IMR-90 (cell line): ENCODE measurements around the gene TRMO. TPM values are rescaled to one million over a fixed set of nuclear protein-coding genes. Genes with fewer than 3 reads are reported as not detected.

ENCODE experiments used
- ATAC-seq: fragments of 200-7000 bp; cut with Tn5 transposase; 2 replicates; pipeline ENCODE4 v1.9.1; 2020; ENCODE audit warnings: low read depth, mild to moderate bottlenecking, moderate library complexity
- Bru-seq: library from RNA; stranded (reverse); fragments of 400-500 nt; gene quantifications from one replicate; lab custom pipeline; 2021; lab: Mats Ljungman, UMichigan
- BruChase-seq, 2 experiments: library from RNA; stranded (reverse); fragments of 400-500 nt; gene quantifications; one replicate each; lab custom pipeline; 2021; lab: Mats Ljungman, UMichigan
- BruUV-seq: library from RNA; stranded (reverse); fragments of 400-500 nt; replicated peaks from 2 replicates; lab custom pipeline; 2021; lab: Mats Ljungman, UMichigan
- CTCF ChIA-PET: fragments of 300-600 bp; formaldehyde crosslinking; extraction: SDS; loops from one replicate; lab custom pipeline; 2021; ENCODE audit warnings: antibody characterized with exemption; lab: Yijun Ruan, JAX
- POLR2A ChIA-PET: fragments of 300-600 bp; sonication (Branson Sonifier 250); formaldehyde crosslinking; loops from one replicate; lab custom pipeline; 2022; ENCODE audit warnings: antibody characterized with exemption; ENCODE audit not compliant: unreplicated experiment; lab: Charles Lee
- DNase-seq: peaks from one replicate; pipeline ENCODE4 v3.0.0; 2013
- H2AFZ ChIP-seq: replicated peaks from 2 replicates; pipeline ENCODE3; 2013; ENCODE audit warnings: low read length, mild to moderate bottlenecking; ENCODE audit not compliant: poor library complexity
- H2AK5ac ChIP-seq: 2 replicates; pipeline ENCODE4 v1.6.1; 2013; ENCODE audit warnings: low read depth, low read length, inconsistent platforms
- H2AK9ac ChIP-seq: replicated peaks from 2 replicates; pipeline ENCODE3; 2013; ENCODE audit warnings: mild to moderate bottlenecking, low read depth, low read length, moderate library complexity; ENCODE audit not compliant: poor library complexity
- H2BK120ac ChIP-seq: 2 replicates; pipeline ENCODE4 v1.6.1; 2013; ENCODE audit warnings: low read depth, low read length, inconsistent platforms
- H2BK15ac ChIP-seq: 3 replicates; pipeline ENCODE4 v1.6.1; 2013; ENCODE audit warnings: low read depth, low read length, inconsistent platforms
- H2BK20ac ChIP-seq: 2 replicates; pipeline ENCODE4 v1.6.1; 2013; ENCODE audit warnings: low read depth, mild to moderate bottlenecking, inconsistent platforms, low read length, moderate library complexity
- H2BK5ac ChIP-seq: 2 replicates; pipeline ENCODE4 v1.6.1; 2013; ENCODE audit warnings: mild to moderate bottlenecking, low read depth, low read length, inconsistent platforms; ENCODE audit not compliant: poor library complexity, severe bottlenecking
- H3K14ac ChIP-seq: replicated peaks from 2 replicates; pipeline ENCODE4 v1.6.1; 2013; ENCODE audit warnings: low read depth, low read length, inconsistent platforms
- H3K18ac ChIP-seq: 2 replicates; pipeline ENCODE4 v1.6.1; 2013; ENCODE audit warnings: low read depth, low read length, control low read depth
- H3K23ac ChIP-seq: 2 replicates; pipeline ENCODE4 v1.6.1; 2013; ENCODE audit warnings: low read depth, low read length, inconsistent platforms
- H3K27ac ChIP-seq: 2 replicates; pipeline ENCODE4 v1.5.1; 2013; ENCODE audit warnings: mild to moderate bottlenecking, control low read depth, low read length; ENCODE audit not compliant: insufficient read depth
- H3K27me3 ChIP-seq: 2 replicates; pipeline ENCODE4 v1.6.1; 2013; ENCODE audit warnings: low read length; ENCODE audit not compliant: control insufficient read depth, insufficient read depth
- H3K36me3 ChIP-seq: 2 replicates; pipeline ENCODE4 v1.6.1; 2013; ENCODE audit warnings: low read length, mixed read lengths; ENCODE audit not compliant: control insufficient read depth, insufficient read depth
- H3K4ac ChIP-seq: 2 replicates; pipeline ENCODE4 v1.6.1; 2013; ENCODE audit warnings: low read depth, low read length, inconsistent platforms
- H3K4me1 ChIP-seq: 2 replicates; pipeline ENCODE4 v1.6.1; 2013; ENCODE audit warnings: low read length, mixed read lengths; ENCODE audit not compliant: control insufficient read depth, insufficient read depth
- H3K4me2 ChIP-seq: 2 replicates; pipeline ENCODE4 v1.6.1; 2013; ENCODE audit warnings: low read depth, mild to moderate bottlenecking, control low read depth, low read length, moderate library complexity
- H3K4me3 ChIP-seq: 2 replicates; pipeline ENCODE4 v1.5.1; 2013; ENCODE audit warnings: low read depth, mild to moderate bottlenecking, control low read depth, low read length, moderate library complexity; ENCODE audit not compliant: insufficient read depth
- H3K56ac ChIP-seq: 2 replicates; pipeline ENCODE4 v1.6.1; 2013; ENCODE audit warnings: low read length, inconsistent platforms; ENCODE audit not compliant: insufficient read depth; ENCODE audit errors: extremely low read depth
- H3K79me1 ChIP-seq, 2 experiments: 2 replicates each; pipeline ENCODE4 v1.6.1; 2013; ENCODE audit warnings: low read length in 2 of 2, inconsistent platforms in 1 of 2, low read depth in 1 of 2
- H3K9ac ChIP-seq: 2 replicates; pipeline ENCODE4 v1.6.1; 2013; ENCODE audit warnings: low read depth, low read length, control low read depth
- H3K9me1 ChIP-seq: 2 replicates; pipeline ENCODE4 v1.6.1; 2013; ENCODE audit warnings: low read length, inconsistent platforms; ENCODE audit not compliant: insufficient read depth
- H3K9me3 ChIP-seq: 2 replicates; pipeline ENCODE4 v1.6.1; 2013; ENCODE audit warnings: low read length; ENCODE audit not compliant: control insufficient read depth, insufficient read depth
- H4K20me1 ChIP-seq: 2 replicates; pipeline ENCODE4 v1.6.1; 2013; ENCODE audit warnings: low read length, inconsistent platforms; ENCODE audit not compliant: insufficient read depth
- H4K5ac ChIP-seq: 2 replicates; pipeline ENCODE4 v1.6.1; 2013; ENCODE audit warnings: mild to moderate bottlenecking, low read depth, low read length, control low read depth
- H4K8ac ChIP-seq, 2 experiments: 2 replicates each; pipeline ENCODE4 v1.6.1; 2013; ENCODE audit warnings: low read depth in 2 of 2, low read length in 2 of 2, control low read depth in 1 of 2, inconsistent platforms in 1 of 2
- H4K91ac ChIP-seq: 2 replicates; pipeline ENCODE4 v1.6.1; 2013; ENCODE audit warnings: low read depth, low read length, inconsistent platforms; ENCODE audit not compliant: insufficient read depth
- BHLHE40 ChIP-seq: fragments of 150-350 bp; IDR thresholded peaks from 2 replicates; pipeline ENCODE4 v1.6.1; 2016; ENCODE audit warnings: mild to moderate bottlenecking, low read depth, low read length
- CHD1 ChIP-seq: IDR thresholded peaks from 2 replicates; pipeline ENCODE4 v1.6.1; 2012; ENCODE audit warnings: low read depth, low read length, improper control_type of control experiment
- CTCF ChIP-seq: conservative IDR thresholded peaks from 2 replicates; pipeline ENCODE4 v1.5.1; 2012; ENCODE audit warnings: mild to moderate bottlenecking, low read depth, low read length, improper control_type of control experiment
- ELK1 ChIP-seq: fragments of 150-350 bp; IDR thresholded peaks from 2 replicates; pipeline ENCODE4 v1.6.1; 2016; ENCODE audit warnings: low read depth, mild to moderate bottlenecking, low read length, moderate library complexity, borderline replicate concordance
- FOS ChIP-seq: fragments of 150-350 bp; IDR thresholded peaks from 2 replicates; pipeline ENCODE4 v1.6.1; 2016; ENCODE audit warnings: low read depth, low read length
- MAFK ChIP-seq: IDR thresholded peaks from 2 replicates; pipeline ENCODE4 v1.6.1; 2012; ENCODE audit warnings: low read depth, low read length, improper control_type of control experiment
- MAZ ChIP-seq: IDR thresholded peaks from 2 replicates; pipeline ENCODE4 v1.6.1; 2012; ENCODE audit warnings: low read depth, mild to moderate bottlenecking, low read length, improper control_type of control experiment, moderate library complexity, borderline replicate concordance
- SMC3 ChIP-seq: fragments of 150-350 bp; IDR thresholded peaks from 2 replicates; pipeline ENCODE4 v1.6.1; 2016; ENCODE audit warnings: low read depth, mild to moderate bottlenecking, antibody characterized with exemption, low read length, moderate library complexity
- USF2 ChIP-seq: fragments of 150-350 bp; IDR thresholded peaks from 2 replicates; pipeline ENCODE4 v1.6.1; 2017; ENCODE audit warnings: mild to moderate bottlenecking, antibody characterized with exemption, low read length, low read depth
- WGBS, 2 experiments: methylation state at CpG; one replicate each; pipeline versions ENCODE4 v1.1.5 to v1.1.7; 2013; ENCODE audit warnings: missing lambda C conversion rate in 2 of 2; ENCODE audit not compliant: insufficient read length in 1 of 2; ENCODE audit errors: extremely low coverage in 2 of 2; 5-methylcytosine and 5-hydroxymethylcytosine counted together
- dilution Hi-C: fragments of 300-500 bp; cut with HindIII; formaldehyde crosslinking; loops from one replicate; pipeline ENCODE4 v1.14.3; 2018; ENCODE audit warnings: low sequenced_read_pairs; ENCODE audit not compliant: unreplicated experiment
- in situ Hi-C: fragments of 300-500 bp; cut with MboI; formaldehyde crosslinking; loops from 3 replicates; pipeline ENCODE4 v1.14.3; 2019; ENCODE audit warnings: low sequenced_read_pairs, inconsistent platforms, mixed read lengths
- intact Hi-C: fragments of 100-400 bp; cut with micrococcal nuclease; formaldehyde crosslinking; loops from 2 replicates; pipeline ENCODE4 v1.10.0; 2022
- long read RNA-seq: library from polyadenylated mRNA; unstranded; transcript quantifications from one replicate; pipeline ENCODE4 v2.0.0, GENCODE V29; 2021; ENCODE audit not compliant: unreplicated experiment
- polyA plus RNA-seq, 3 experiments: library from polyadenylated mRNA; depleted of rRNA; stranded (reverse); fragments of >200 nt; gene quantifications; 2 replicates each; pipeline ENCODE4 v1.2.3, GENCODE V29; 2012; ENCODE audit warnings: low replicate concordance in 1 of 3
- total RNA-seq: library from RNA; depleted of rRNA; stranded (reverse); fragments of >200 nt; gene quantifications from 2 replicates; pipeline ENCODE4 v1.2.3, GENCODE V29; 2012; rRNA removed

TRMO gene
- total RNA-seq (17.5 and 19.9 TPM in 2 replicates), polyA plus RNA-seq (2012; rRNA removed) (7.6 and 10.2 TPM in 2 replicates), Bru-seq, nascent RNA (percentile 73 among the genes with signal in this experiment), BruChase-seq, experiment 1, labeled RNA remaining after a 6-hour chase (percentile 55 among the genes with signal in this experiment), BruChase-seq, experiment 2, labeled RNA remaining after a 2-hour chase (percentile 53 among the genes with signal in this experiment)
- polyA plus RNA-seq (2012; cell fraction: cytosol; rRNA removed) = 3.2 and 5.4 TPM in 2 replicates
- 4.2 and 23.8 TPM in 2 replicates for polyA plus RNA-seq (2012; cell fraction: nucleus; rRNA removed; ENCODE audit: low replicate concordance)
- long read RNA-seq, partial matches to known transcripts = 1 of 11 reads
- long read RNA-seq, other reads (novel, unspliced or antisense) = 6 of 11 reads

GRCh38 chr9:97921959-97922724 is at the start of gene TRMO:
TRMO (minus strand) TSS chr9:97922500; CDS start chr9:97922493, 7 bp downstream.
- WGBS, 2 experiments = 2% methylated on average over 9 of the region's 54 CpGs; no CpG with 5 or more reads in 1 of the 2 experiments
- peak within 1 kb of the TSS; percentile 91 for H3K9ac ChIP-seq
- H4K91ac ChIP-seq = peak within 1 kb of the TSS; percentile 92
- H3K14ac ChIP-seq = peak within 1 kb of the TSS; percentile 95
- dilution Hi-C loops (no loop called here), in situ Hi-C loops (loop anchor here (5.0 kb wide), 1 partner anchor 340 kb away; no protein-coding TSS in a partner anchor), intact Hi-C loops (loop anchor here (2.0 to 5.0 kb wide), 5 partner anchors 197 to 785 kb away; partner anchors contain the start of genes CORO2A, TBC1D2 and TRIM14)
- peak within 1 kb of the TSS; percentile 96 for H3K27ac ChIP-seq
- H3K27me3 ChIP-seq = peaks cover 4% of the 10 kb centered on the region; the same call in 1 of the 2 replicates
- no peaks in the 10 kb centered on the region for H3K36me3 ChIP-seq
- peak within 1 kb of the TSS; percentile 88 for H3K4me2 ChIP-seq
- BruUV-seq = no TSS peak
- peak within 1 kb of the TSS; percentile 64 for H2AK5ac ChIP-seq
- peak within 1 kb of the TSS; percentile 30; the same call in 1 of the 3 replicates for H2BK15ac ChIP-seq
- H3K4me3 ChIP-seq = peak within 1 kb of the TSS; percentile 76
- peak within 1 kb of the TSS; percentile 99 for H2AFZ ChIP-seq
- peaks cover 0 to 19% of the 10 kb centered on the region in 2 experiments; a peak in 2 of 4 replicates for H3K79me1 ChIP-seq
- no peaks in the 10 kb centered on the region for H3K9me3 ChIP-seq
- ATAC-seq (peak; percentile 94), DNase-seq (peak; percentile 99)
- H2BK20ac ChIP-seq = peak within 1 kb of the TSS; percentile 70; the same call in 1 of the 2 replicates
- peak within 1 kb of the TSS; percentile 95 for H3K18ac ChIP-seq
- no peaks in the 10 kb centered on the region for H3K9me1 ChIP-seq
- peak within 1 kb of the TSS; percentile 97 for H3K4ac ChIP-seq
- H4K8ac ChIP-seq = peak within 1 kb of the TSS; percentile 54 to 97
- H4K5ac ChIP-seq = peak within 1 kb of the TSS; percentile 97
- peaks cover 2% of the 10 kb centered on the region; the same call in 1 of the 2 replicates for H3K4me1 ChIP-seq
- peak within 1 kb of the TSS; percentile 82 for H2AK9ac ChIP-seq
- peak within 1 kb of the TSS; percentile 94 for H2BK120ac ChIP-seq
- H2BK5ac ChIP-seq = peak within 1 kb of the TSS; percentile 99
- CTCF ChIA-PET = interaction anchor here (0.6 to 1.5 kb wide), 10 partner anchors 11 to 338 kb away, joined by 3 to 7 read pairs (median 3); no protein-coding TSS in a partner anchor
- H3K23ac ChIP-seq = peak within 1 kb of the TSS; percentile 96
- no peaks in the 10 kb centered on the region for H4K20me1 ChIP-seq
- H3K56ac ChIP-seq = peak within 1 kb of the TSS; percentile 80
- POLR2A ChIA-PET = interaction anchor here (0.6 to 1.0 kb wide), 5 partner anchors 59 to 387 kb away, joined by 3 to 7 read pairs (median 5); partner anchors contain the start of gene XPA
- peak; percentile 45; the same call in 1 of the 2 replicates for TF ChIP-seq MAZ
- TF ChIP-seq MAFK = no peak
- TF ChIP-seq CHD1 = no peak
- TF ChIP-seq ELK1 = no peak
- TF ChIP-seq USF2 = peak; percentile 100
- peak; percentile 72 for TF ChIP-seq CTCF
- 0 out of 2 replicates have a peak, but pooled peaks have one; percentile 13 for TF ChIP-seq SMC3
- peak; percentile 97 for TF ChIP-seq BHLHE40
- peak; percentile 94 for TF ChIP-seq FOS
